ENCODE data around the gene DSCAM.

- TF ChIP-seq CTCF (IDR thresholded peaks at IDR 0.05): no peak
- TF ChIP-seq POLR2A (IDR thresholded peaks at IDR 0.05): no peak
- TF ChIP-seq EP300 (IDR thresholded peaks at IDR 0.05): no peak
Observed at GRCh38 chr21:40056031-40056430, 790.9 kb downstream of the DSCAM start.
